ENCODE data around the gene REPS1.

- no peak for TF ChIP-seq CTCF (IDR thresholded peaks at IDR 0.05)
- TF ChIP-seq POLR2A (IDR thresholded peaks at IDR 0.05) = no peak
- no peak for TF ChIP-seq POLR2AphosphoS5 (IDR thresholded peaks at IDR 0.05)
Measured at GRCh38 chr6:138944412-138944811, 43.6 kb downstream of the REPS1 start.

Data from prostate gland (tissue), 2 donors.